HEK293 (cell line): ENCODE results near the gene RIBC2.

ENCODE experiments used
- MYNN ChIP-seq: fragments of 450-650 bp; formaldehyde crosslinking; IDR thresholded peaks from 2 replicates; pipeline ENCODE4 v1.5.1; 2016; ENCODE audit warnings: missing biosample characterization, missing genetic modification characterization, borderline replicate concordance
- PRDM1 ChIP-seq: fragments of 450-650 bp; formaldehyde crosslinking; IDR thresholded peaks from 2 replicates; pipeline ENCODE4; 2016; ENCODE audit warnings: missing biosample characterization, missing genetic modification characterization
- ZBTB1 ChIP-seq: fragments of 450-650 bp; formaldehyde crosslinking; IDR thresholded peaks from 2 replicates; pipeline ENCODE4 v1.5.1; 2016; ENCODE audit warnings: missing biosample characterization, missing genetic modification characterization
- ZNF174 ChIP-seq: fragments of 450-650 bp; formaldehyde crosslinking; IDR thresholded peaks from 2 replicates; pipeline ENCODE4 v1.5.0; 2017; ENCODE audit warnings: missing biosample characterization, mild to moderate bottlenecking, missing genetic modification characterization
- ZNF626 ChIP-seq: fragments of 450-650 bp; sonication (Bioruptor Pico); formaldehyde crosslinking; IDR thresholded peaks from 2 replicates; pipeline ENCODE4 v1.5.1; 2018; ENCODE audit warnings: missing biosample characterization, missing genetic modification characterization, inconsistent platforms
- TF ChIP-seq, protein P1 (sequence below): fragments of 450-650 bp; formaldehyde crosslinking; IDR thresholded peaks from 2 replicates; pipeline ENCODE4 v1.5.1; 2016; ENCODE audit warnings: missing biosample characterization, missing genetic modification characterization
- TF ChIP-seq, protein P2 (sequence below): fragments of 450-650 bp; formaldehyde crosslinking; IDR thresholded peaks from 2 replicates; pipeline ENCODE4 v1.5.1; 2017; ENCODE audit warnings: missing biosample characterization, missing genetic modification characterization
- TF ChIP-seq, protein P3 (sequence below): fragments of 450-650 bp; formaldehyde crosslinking; IDR thresholded peaks from 2 replicates; pipeline ENCODE4 v1.5.0; 2017; ENCODE audit warnings: missing biosample characterization, missing genetic modification characterization, borderline replicate concordance

DNA sequence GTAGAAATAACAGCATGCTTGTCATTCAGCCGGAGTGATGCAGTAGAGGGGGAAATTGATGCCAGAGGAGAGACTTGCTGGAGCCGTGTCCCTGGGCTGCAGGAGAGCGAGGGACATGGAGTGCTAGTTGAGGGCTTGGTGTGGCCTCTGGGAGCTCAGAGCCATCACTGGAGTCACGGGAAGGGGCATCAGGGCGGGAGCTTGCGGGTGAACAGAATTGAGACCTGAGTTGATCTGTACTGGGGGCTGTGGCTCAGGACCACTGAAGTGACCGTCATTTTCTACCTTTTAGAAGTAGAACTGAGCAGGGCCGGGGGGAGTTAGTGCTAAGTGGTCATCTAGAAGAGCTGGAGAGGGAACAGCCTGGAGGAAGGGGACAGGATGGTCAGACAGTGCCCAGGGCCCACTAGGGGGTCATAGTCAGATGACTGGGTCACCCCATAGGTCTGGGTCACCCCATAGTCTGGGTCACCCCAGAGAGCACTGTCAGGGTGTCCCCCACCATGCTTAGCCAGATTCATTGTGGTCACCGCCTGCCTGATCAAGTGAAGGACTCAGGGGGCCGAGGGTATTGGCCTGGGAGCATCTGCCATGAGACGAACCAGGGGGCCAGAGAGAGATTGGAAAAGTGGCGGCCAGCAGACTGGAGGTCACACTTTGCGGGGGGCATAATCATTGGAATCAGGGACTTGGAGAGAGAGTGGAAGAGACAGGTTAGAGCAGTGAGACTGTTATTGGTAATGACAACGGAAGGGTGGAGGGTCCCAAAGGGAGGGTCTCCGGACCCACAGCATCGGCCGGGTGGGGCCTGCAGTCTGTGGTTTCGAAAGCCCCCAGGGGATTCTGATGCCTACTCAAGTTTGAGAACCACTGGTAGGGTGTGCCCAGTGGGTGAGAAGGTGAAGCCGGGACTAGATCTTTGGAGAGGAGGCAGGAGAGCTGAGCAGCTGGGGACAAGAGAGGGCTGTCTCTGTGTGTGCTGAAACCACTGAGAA lies 15.2 kb downstream of the RIBC2 start:
- TF ChIP-seq, protein P1, sequence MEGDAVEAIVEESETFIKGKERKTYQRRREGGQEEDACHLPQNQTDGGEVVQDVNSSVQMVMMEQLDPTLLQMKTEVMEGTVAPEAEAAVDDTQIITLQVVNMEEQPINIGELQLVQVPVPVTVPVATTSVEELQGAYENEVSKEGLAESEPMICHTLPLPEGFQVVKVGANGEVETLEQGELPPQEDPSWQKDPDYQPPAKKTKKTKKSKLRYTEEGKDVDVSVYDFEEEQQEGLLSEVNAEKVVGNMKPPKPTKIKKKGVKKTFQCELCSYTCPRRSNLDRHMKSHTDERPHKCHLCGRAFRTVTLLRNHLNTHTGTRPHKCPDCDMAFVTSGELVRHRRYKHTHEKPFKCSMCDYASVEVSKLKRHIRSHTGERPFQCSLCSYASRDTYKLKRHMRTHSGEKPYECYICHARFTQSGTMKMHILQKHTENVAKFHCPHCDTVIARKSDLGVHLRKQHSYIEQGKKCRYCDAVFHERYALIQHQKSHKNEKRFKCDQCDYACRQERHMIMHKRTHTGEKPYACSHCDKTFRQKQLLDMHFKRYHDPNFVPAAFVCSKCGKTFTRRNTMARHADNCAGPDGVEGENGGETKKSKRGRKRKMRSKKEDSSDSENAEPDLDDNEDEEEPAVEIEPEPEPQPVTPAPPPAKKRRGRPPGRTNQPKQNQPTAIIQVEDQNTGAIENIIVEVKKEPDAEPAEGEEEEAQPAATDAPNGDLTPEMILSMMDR (tag by site-specific recombination) = no peak
- TF ChIP-seq, protein P2, sequence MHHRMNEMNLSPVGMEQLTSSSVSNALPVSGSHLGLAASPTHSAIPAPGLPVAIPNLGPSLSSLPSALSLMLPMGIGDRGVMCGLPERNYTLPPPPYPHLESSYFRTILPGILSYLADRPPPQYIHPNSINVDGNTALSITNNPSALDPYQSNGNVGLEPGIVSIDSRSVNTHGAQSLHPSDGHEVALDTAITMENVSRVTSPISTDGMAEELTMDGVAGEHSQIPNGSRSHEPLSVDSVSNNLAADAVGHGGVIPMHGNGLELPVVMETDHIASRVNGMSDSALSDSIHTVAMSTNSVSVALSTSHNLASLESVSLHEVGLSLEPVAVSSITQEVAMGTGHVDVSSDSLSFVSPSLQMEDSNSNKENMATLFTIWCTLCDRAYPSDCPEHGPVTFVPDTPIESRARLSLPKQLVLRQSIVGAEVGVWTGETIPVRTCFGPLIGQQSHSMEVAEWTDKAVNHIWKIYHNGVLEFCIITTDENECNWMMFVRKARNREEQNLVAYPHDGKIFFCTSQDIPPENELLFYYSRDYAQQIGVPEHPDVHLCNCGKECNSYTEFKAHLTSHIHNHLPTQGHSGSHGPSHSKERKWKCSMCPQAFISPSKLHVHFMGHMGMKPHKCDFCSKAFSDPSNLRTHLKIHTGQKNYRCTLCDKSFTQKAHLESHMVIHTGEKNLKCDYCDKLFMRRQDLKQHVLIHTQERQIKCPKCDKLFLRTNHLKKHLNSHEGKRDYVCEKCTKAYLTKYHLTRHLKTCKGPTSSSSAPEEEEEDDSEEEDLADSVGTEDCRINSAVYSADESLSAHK (tag by site-specific recombination) = no peak
- TF ChIP-seq ZNF174 (tag by site-specific recombination) (no peak), PRDM1 (no peak), MYNN (no peak), ZNF626 (no peak), ZBTB1 (tag by site-specific recombination) (no peak)
- TF ChIP-seq, protein P3, sequence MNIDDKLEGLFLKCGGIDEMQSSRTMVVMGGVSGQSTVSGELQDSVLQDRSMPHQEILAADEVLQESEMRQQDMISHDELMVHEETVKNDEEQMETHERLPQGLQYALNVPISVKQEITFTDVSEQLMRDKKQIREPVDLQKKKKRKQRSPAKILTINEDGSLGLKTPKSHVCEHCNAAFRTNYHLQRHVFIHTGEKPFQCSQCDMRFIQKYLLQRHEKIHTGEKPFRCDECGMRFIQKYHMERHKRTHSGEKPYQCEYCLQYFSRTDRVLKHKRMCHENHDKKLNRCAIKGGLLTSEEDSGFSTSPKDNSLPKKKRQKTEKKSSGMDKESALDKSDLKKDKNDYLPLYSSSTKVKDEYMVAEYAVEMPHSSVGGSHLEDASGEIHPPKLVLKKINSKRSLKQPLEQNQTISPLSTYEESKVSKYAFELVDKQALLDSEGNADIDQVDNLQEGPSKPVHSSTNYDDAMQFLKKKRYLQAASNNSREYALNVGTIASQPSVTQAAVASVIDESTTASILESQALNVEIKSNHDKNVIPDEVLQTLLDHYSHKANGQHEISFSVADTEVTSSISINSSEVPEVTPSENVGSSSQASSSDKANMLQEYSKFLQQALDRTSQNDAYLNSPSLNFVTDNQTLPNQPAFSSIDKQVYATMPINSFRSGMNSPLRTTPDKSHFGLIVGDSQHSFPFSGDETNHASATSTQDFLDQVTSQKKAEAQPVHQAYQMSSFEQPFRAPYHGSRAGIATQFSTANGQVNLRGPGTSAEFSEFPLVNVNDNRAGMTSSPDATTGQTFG (tag by site-specific recombination) = no peak
